ENCODE results near the gene PDE4B.

DNA sequence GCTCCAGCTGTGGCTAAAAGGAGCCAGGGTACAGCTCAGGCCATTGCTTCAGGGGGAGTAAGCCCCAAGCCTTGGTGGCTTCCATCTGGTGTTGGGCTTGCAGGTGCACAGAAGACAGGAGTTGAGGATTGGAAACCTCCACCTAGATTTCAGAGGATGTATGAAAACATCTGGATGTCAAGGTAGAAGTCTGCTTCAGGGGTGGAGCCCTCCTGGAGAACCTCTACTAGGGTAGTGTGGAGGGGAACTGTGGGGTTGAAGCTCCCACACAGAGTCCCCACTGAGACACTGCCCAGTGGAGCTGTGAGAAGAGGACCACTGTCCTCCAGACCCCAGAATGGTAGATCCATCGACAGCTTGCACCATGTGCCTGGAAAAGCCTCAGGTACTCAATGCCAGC, 183.0 kb downstream of the PDE4B start:
- TF ChIP-seq, protein P1, sequence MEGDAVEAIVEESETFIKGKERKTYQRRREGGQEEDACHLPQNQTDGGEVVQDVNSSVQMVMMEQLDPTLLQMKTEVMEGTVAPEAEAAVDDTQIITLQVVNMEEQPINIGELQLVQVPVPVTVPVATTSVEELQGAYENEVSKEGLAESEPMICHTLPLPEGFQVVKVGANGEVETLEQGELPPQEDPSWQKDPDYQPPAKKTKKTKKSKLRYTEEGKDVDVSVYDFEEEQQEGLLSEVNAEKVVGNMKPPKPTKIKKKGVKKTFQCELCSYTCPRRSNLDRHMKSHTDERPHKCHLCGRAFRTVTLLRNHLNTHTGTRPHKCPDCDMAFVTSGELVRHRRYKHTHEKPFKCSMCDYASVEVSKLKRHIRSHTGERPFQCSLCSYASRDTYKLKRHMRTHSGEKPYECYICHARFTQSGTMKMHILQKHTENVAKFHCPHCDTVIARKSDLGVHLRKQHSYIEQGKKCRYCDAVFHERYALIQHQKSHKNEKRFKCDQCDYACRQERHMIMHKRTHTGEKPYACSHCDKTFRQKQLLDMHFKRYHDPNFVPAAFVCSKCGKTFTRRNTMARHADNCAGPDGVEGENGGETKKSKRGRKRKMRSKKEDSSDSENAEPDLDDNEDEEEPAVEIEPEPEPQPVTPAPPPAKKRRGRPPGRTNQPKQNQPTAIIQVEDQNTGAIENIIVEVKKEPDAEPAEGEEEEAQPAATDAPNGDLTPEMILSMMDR (IDR thresholded peaks at IDR 0.05), result no peak
- no peak for TF ChIP-seq POLR2A (IDR thresholded peaks at IDR 0.05)
